ENCODE data around the gene CDKAL1.

Gene CDKAL1

GRCh38 chr6:20599302-20600051 is 65.2 kb downstream of the CDKAL1 start:
- Histone ChIP-seq H4K91ac (ENCODE audit: low read depth, low read length, poor library complexity) (no peak overlapping the region), H3K4me1 (ENCODE audit: control insufficient read depth in 2 of 2, insufficient read depth in 1 of 2, low read depth in 1 of 2, low read length in 2 of 2) (peaks cover 0 to 2% of the 10 kb centered on the region in 2 donors), H3K27me3 (ENCODE audit: control insufficient read depth in 3 of 3, insufficient read depth in 3 of 3, low read depth in 1 of 3, low read length in 3 of 3) (no peaks in the 10 kb centered on the region), H3K79me1 (ENCODE audit: low read depth, low read length) (no peaks in the 10 kb centered on the region), H4K8ac (ENCODE audit: low read depth, low read length) (no peak overlapping the region), H2BK5ac (ENCODE audit: low read length) (no peak overlapping the region), H3K4me3 (ENCODE audit: low read length in 2 of 2) (no peak overlapping the region), H3K4ac (ENCODE audit: low read length) (no peak overlapping the region), H3K9me3 (replicated peaks in 1 of 2; ENCODE audit: control insufficient read depth in 2 of 2, insufficient read depth in 1 of 2, low read depth in 1 of 2, low read length in 2 of 2) (peaks cover 0 to 10% of the 10 kb centered on the region in 2 donors), H3K4me2 (ENCODE audit: insufficient read depth, low read length, poor library complexity, severe bottlenecking) (no peak overlapping the region), H2BK15ac (ENCODE audit: low read length) (no peak overlapping the region), H3K14ac (ENCODE audit: low read length) (no peak overlapping the region), H3K23ac (ENCODE audit: low read depth, low read length, poor library complexity) (no peak overlapping the region), H3K36me3 (replicated peaks in 1 of 2; ENCODE audit: control insufficient read depth in 2 of 2, insufficient read depth in 2 of 2, low read length in 2 of 2) (peaks cover 5 to 6% of the 10 kb centered on the region in 2 donors), H3K18ac (ENCODE audit: low read length) (no peak overlapping the region), H3K27ac (replicated peaks; ENCODE audit: low read length) (no peak overlapping the region), H2BK120ac (ENCODE audit: low read depth, low read length) (no peak overlapping the region), H2BK12ac (ENCODE audit: low read length) (no peak overlapping the region), H2AK5ac (ENCODE audit: low read depth, low read length) (no peak overlapping the region), H2AFZ (ENCODE audit: low read length) (no peak overlapping the region), H3K9ac (ENCODE audit: low read depth, low read length, poor library complexity) (no peak overlapping the region)
- no peak for DNase-seq (ENCODE audit: low spot score)
- no CpG with 5 or more reads among the region's 3 CpGs for WGBS, 2 donors (ENCODE audit: extremely low coverage in 2 of 2, insufficient read length in 2 of 2, insufficient replicate concordance in 1 of 2)

GRCh38 chr6:20600831-20601230 is 66.6 kb downstream of the CDKAL1 start:
- no peak overlapping the region for H3K4ac ChIP-seq (ENCODE audit: low read length)
- H2BK5ac ChIP-seq (ENCODE audit: low read length) = no peak overlapping the region
- peaks cover 0 to 9% of the 10 kb centered on the region in 2 donors for H3K9me3 ChIP-seq (replicated peaks in 1 of 2; ENCODE audit: control insufficient read depth in 2 of 2, insufficient read depth in 1 of 2, low read depth in 1 of 2, low read length in 2 of 2)
- no peak overlapping the region for H3K9ac ChIP-seq (ENCODE audit: low read depth, low read length, poor library complexity)
- H2BK15ac ChIP-seq (ENCODE audit: low read length) = no peak overlapping the region
- no peak overlapping the region for H3K27ac ChIP-seq (replicated peaks; ENCODE audit: low read length)
- H3K27me3 ChIP-seq (ENCODE audit: control insufficient read depth in 3 of 3, insufficient read depth in 3 of 3, low read depth in 1 of 3, low read length in 3 of 3) = no peaks in the 10 kb centered on the region
- no CpG with 5 or more reads among the region's 3 CpGs for WGBS, 2 donors (ENCODE audit: extremely low coverage in 2 of 2, insufficient read length in 2 of 2, insufficient replicate concordance in 1 of 2)
- H4K91ac ChIP-seq (ENCODE audit: low read depth, low read length, poor library complexity) = no peak overlapping the region
- no peak overlapping the region for H3K14ac ChIP-seq (ENCODE audit: low read length)
- H2AK5ac ChIP-seq (ENCODE audit: low read depth, low read length) = no peak overlapping the region
- no peak overlapping the region for H4K8ac ChIP-seq (ENCODE audit: low read depth, low read length)
- no peak for DNase-seq (ENCODE audit: low spot score)
- no peak overlapping the region for H2BK120ac ChIP-seq (ENCODE audit: low read depth, low read length)
- H2BK12ac ChIP-seq (ENCODE audit: low read length) = no peak overlapping the region
- H3K36me3 ChIP-seq (replicated peaks in 1 of 2; ENCODE audit: control insufficient read depth in 2 of 2, insufficient read depth in 2 of 2, low read length in 2 of 2) = peaks cover 4 to 6% of the 10 kb centered on the region in 2 donors
- H3K23ac ChIP-seq (ENCODE audit: low read depth, low read length, poor library complexity) = no peak overlapping the region
- H3K79me1 ChIP-seq (ENCODE audit: low read depth, low read length) = no peaks in the 10 kb centered on the region
- H3K4me3 ChIP-seq (ENCODE audit: low read length in 2 of 2) = no peak overlapping the region
- H2AFZ ChIP-seq (ENCODE audit: low read length) = no peak overlapping the region
- peaks cover 5% of the 10 kb centered on the region in 2 donors for H3K4me1 ChIP-seq (ENCODE audit: control insufficient read depth in 2 of 2, insufficient read depth in 1 of 2, low read depth in 1 of 2, low read length in 2 of 2)
- no peak overlapping the region for H3K4me2 ChIP-seq (ENCODE audit: insufficient read depth, low read length, poor library complexity, severe bottlenecking)
- H3K18ac ChIP-seq (ENCODE audit: low read length) = no peak overlapping the region

- Histone ChIP-seq H2AFZ (ENCODE audit: low read length) (no peak overlapping the region), H3K9me3 (replicated peaks in 1 of 2; ENCODE audit: control insufficient read depth in 2 of 2, insufficient read depth in 1 of 2, low read depth in 1 of 2, low read length in 2 of 2) (no peaks in the 10 kb centered on the region), H3K36me3 (replicated peaks in 1 of 2; ENCODE audit: control insufficient read depth in 2 of 2, insufficient read depth in 2 of 2, low read length in 2 of 2) (no peaks in the 10 kb centered on the region), H3K14ac (ENCODE audit: low read length) (no peak overlapping the region), H3K4me2 (ENCODE audit: insufficient read depth, low read length, poor library complexity, severe bottlenecking) (no peak overlapping the region), H3K4ac (ENCODE audit: low read length) (no peak overlapping the region), H2BK15ac (ENCODE audit: low read length) (no peak overlapping the region), H2BK12ac (ENCODE audit: low read length) (no peak overlapping the region), H3K27ac (replicated peaks; ENCODE audit: low read length) (no peak overlapping the region), H3K4me1 (ENCODE audit: control insufficient read depth in 2 of 2, insufficient read depth in 1 of 2, low read depth in 1 of 2, low read length in 2 of 2) (peaks cover 6 to 7% of the 10 kb centered on the region in 2 donors), H2BK120ac (ENCODE audit: low read depth, low read length) (no peak overlapping the region), H3K79me1 (ENCODE audit: low read depth, low read length) (no peaks in the 10 kb centered on the region), H3K23ac (ENCODE audit: low read depth, low read length, poor library complexity) (no peak overlapping the region), H3K4me3 (ENCODE audit: low read length in 2 of 2) (no peak overlapping the region), H4K8ac (ENCODE audit: low read depth, low read length) (no peak overlapping the region), H4K91ac (ENCODE audit: low read depth, low read length, poor library complexity) (no peak overlapping the region), H2BK5ac (ENCODE audit: low read length) (no peak overlapping the region), H3K9ac (ENCODE audit: low read depth, low read length, poor library complexity) (no peak overlapping the region), H3K27me3 (ENCODE audit: control insufficient read depth in 3 of 3, insufficient read depth in 3 of 3, low read depth in 1 of 3, low read length in 3 of 3) (no peaks in the 10 kb centered on the region), H2AK5ac (ENCODE audit: low read depth, low read length) (no peak overlapping the region), H3K18ac (ENCODE audit: low read length) (no peak overlapping the region)
- no peak for DNase-seq (ENCODE audit: low spot score)
Measured at GRCh38 chr6:20604159-20604558, 69.9 kb downstream of the CDKAL1 start.

- no peaks in the 10 kb centered on the region for H3K36me3 ChIP-seq (replicated peaks in 1 of 2; ENCODE audit: control insufficient read depth in 2 of 2, insufficient read depth in 2 of 2, low read length in 2 of 2)
- H3K9me3 ChIP-seq (replicated peaks in 1 of 2; ENCODE audit: control insufficient read depth in 2 of 2, insufficient read depth in 1 of 2, low read depth in 1 of 2, low read length in 2 of 2) = no peaks in the 10 kb centered on the region
- no peaks in the 10 kb centered on the region for H3K79me1 ChIP-seq (ENCODE audit: low read depth, low read length)
- H2BK15ac ChIP-seq (ENCODE audit: low read length) = no peak overlapping the region
- H3K9ac ChIP-seq (ENCODE audit: low read depth, low read length, poor library complexity) = no peak overlapping the region
- no peak for DNase-seq (ENCODE audit: low spot score)
- H2BK5ac ChIP-seq (ENCODE audit: low read length) = no peak overlapping the region
- no peak overlapping the region for H2AFZ ChIP-seq (ENCODE audit: low read length)
- no peak overlapping the region for H3K14ac ChIP-seq (ENCODE audit: low read length)
- no peak overlapping the region for H3K27ac ChIP-seq (replicated peaks; ENCODE audit: low read length)
- peaks cover 6 to 7% of the 10 kb centered on the region in 2 donors for H3K4me1 ChIP-seq (ENCODE audit: control insufficient read depth in 2 of 2, insufficient read depth in 1 of 2, low read depth in 1 of 2, low read length in 2 of 2)
- no peak overlapping the region for H3K4me2 ChIP-seq (ENCODE audit: insufficient read depth, low read length, poor library complexity, severe bottlenecking)
- no peak overlapping the region for H3K23ac ChIP-seq (ENCODE audit: low read depth, low read length, poor library complexity)
- no peak overlapping the region for H3K18ac ChIP-seq (ENCODE audit: low read length)
- H2BK120ac ChIP-seq (ENCODE audit: low read depth, low read length) = no peak overlapping the region
- no CpG with 5 or more reads among the region's 1 CpG for WGBS, 2 donors (ENCODE audit: extremely low coverage in 2 of 2, insufficient read length in 2 of 2, insufficient replicate concordance in 1 of 2)
- H3K4me3 ChIP-seq (ENCODE audit: low read length in 2 of 2) = no peak overlapping the region
- H4K8ac ChIP-seq (ENCODE audit: low read depth, low read length) = no peak overlapping the region
- no peak overlapping the region for H2BK12ac ChIP-seq (ENCODE audit: low read length)
- no peak overlapping the region for H4K91ac ChIP-seq (ENCODE audit: low read depth, low read length, poor library complexity)
- H3K4ac ChIP-seq (ENCODE audit: low read length) = no peak overlapping the region
- no peak overlapping the region for H2AK5ac ChIP-seq (ENCODE audit: low read depth, low read length)
- no peaks in the 10 kb centered on the region for H3K27me3 ChIP-seq (ENCODE audit: control insufficient read depth in 3 of 3, insufficient read depth in 3 of 3, low read depth in 1 of 3, low read length in 3 of 3)
Measured at GRCh38 chr6:20605061-20605460, 70.8 kb downstream of the CDKAL1 start.

Measured in neuronal stem cell (in vitro differentiated cells).